NCI-H1694 treated with DMSO at 0.1 percent for 48 hours (cell line): ENCODE measurements around the gene PRSS1.

ENCODE experiments used
- DNase-seq: peaks from one replicate; lab custom pipeline; 2025; lab: John Stamatoyannopoulos, UW

The PRSS1 gene

GRCh38 chr7:142795339-142795863 is 46.1 kb downstream of the PRSS1 start:
- no peak for DNase-seq

- no peak for DNase-seq
These were observed 46.8 kb downstream of the PRSS1 start for GRCh38 chr7:142796001-142796500.

- no peak for DNase-seq
These were observed 47.5 kb downstream of the PRSS1 start for GRCh38 chr7:142796501-142797390.

- no peak for DNase-seq
These were observed 48.4 kb downstream of the PRSS1 start for GRCh38 chr7:142797391-142798377.

- no peak for DNase-seq
These were observed 49.5 kb downstream of the PRSS1 start for GRCh38 chr7:142798451-142799436.

GRCh38 chr7:142799437-142799835 is 50.2 kb downstream of the PRSS1 start:
- no peak for DNase-seq

GRCh38 chr7:142800088-142800487 is 50.8 kb downstream of the PRSS1 start:
- DNase-seq: no peak

- DNase-seq: no peak
These were observed 51.5 kb downstream of the PRSS1 start for GRCh38 chr7:142800699-142801260.

GRCh38 chr7:142801601-142802295 is 52.5 kb downstream of the PRSS1 start:
- DNase-seq: no peak

GRCh38 chr7:142802301-142802700 is 53.0 kb downstream of the PRSS1 start:
- no peak for DNase-seq
